ENCODE measurements around the gene TFAP2D. TPM values are rescaled to one million over a fixed set of nuclear protein-coding genes. Genes with fewer than 3 reads are reported as not detected.

The TFAP2D gene
- not detected for polyA plus RNA-seq (2013, experiment 1 of 2; ENCODE audit: insufficient read length)
- not detected for polyA plus RNA-seq (2013, experiment 2 of 2; ENCODE audit: insufficient read length)

DNA sequence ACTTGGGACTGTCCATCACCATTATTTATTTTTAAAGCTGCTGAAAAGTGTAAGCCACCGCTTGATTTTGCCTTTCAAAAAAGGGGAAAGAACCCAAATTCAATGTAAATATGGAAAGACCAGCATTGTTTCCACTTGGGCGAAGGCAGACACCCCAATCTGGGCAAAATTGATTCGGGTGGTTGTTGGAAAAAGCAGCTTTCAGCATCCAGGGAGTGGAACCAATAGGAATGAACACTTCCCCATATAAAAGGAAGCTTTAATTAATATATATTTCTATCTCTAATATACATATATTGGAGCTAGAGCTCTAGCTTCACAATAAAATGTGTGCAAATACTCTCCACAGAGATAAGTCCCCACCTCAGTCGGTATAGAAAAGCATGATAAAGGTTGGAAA is at the start of gene TFAP2D:
TSS of gene TFAP2D (plus strand) at position 301 of the 400 bp plus-strand sequence. CDS start 530 bp downstream, outside the sequence.
- DNase-seq, result no peak

DNA sequence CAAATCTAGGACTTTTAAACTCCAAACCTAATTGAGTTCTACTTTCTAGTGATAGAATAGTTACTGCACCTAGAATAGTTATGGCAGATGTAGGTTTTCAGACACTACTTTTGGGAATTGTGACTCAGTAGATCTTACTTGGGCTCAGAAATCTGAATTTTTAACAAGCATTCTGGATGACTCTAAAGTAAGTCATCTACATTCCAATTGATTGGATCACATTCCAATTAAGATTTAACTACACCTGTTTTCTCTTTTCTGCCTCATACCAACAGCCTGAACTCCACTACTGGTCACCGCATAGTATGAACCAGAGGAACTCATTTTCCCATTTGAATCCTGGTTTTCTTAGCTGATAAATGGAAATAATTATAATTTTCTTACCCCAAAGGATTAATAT is 49.5 kb upstream of the TFAP2D start:
- no peak for DNase-seq

DNA sequence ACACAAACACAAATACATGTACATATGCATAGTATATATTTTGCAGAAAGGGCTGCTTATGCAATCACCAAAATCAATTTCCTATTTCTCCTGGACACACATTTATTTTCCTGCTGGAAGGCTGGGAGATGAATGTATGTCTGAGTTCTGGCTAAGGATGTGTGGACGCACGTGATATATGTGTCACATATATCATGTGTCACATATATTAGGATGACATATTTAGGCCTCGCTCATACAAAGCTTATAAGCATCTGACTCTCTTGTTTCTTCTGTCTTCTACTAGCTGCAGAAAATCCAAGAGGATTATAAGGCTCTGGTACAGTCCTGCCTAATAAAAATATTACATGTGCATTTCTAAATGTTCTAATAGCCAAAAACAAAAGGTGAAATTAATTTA is 47.2 kb upstream of the TFAP2D start:
- no peak for DNase-seq

DNA sequence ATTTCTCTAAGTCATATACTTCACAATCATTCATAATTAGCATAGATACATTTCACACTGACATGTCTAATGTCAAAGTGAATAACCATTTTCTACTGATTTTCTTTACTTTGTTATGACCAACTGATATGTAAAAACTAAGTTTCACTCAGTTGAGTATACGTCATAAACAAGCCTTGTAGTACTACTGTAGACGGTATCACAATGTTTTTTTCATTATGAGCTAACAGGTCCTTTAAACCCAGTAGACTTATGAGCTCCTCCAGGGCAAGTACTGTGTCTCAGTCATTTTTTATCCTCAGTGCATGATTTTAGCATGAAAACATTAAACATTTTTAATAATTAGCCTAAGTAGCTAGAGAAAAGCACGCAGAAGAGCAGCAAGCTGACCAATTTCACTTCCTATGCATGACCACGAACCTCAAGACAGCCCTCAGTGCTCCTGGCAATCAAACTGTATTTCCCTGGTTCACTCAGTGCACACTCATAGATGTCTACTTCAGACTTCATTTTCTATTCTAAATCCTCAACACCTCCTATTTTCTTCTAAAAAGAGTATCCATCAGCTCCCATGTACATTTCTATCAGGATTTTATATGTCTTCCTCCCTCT is 32.0 kb upstream of the TFAP2D start:
- DNase-seq, result no peak

DNA sequence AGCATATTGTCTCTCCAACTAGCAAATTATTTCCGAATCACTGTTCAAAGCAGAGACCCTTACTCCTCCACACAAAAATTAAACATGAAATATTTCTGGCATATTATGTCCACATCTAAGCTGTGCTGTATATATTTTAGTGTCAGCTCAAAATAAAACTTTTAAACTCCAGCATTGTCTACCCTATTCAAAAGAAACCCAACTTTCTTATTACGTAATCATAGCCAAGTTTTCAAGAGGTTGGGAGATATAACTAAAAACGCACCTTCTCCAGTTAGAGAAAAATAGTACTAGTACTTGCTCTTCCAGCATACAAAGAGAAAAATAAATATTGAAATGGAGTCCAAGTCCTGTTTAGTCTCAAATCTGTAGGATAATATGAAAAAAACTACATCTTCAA is 24.1 kb upstream of the TFAP2D start:
- DNase-seq, result no peak

DNA sequence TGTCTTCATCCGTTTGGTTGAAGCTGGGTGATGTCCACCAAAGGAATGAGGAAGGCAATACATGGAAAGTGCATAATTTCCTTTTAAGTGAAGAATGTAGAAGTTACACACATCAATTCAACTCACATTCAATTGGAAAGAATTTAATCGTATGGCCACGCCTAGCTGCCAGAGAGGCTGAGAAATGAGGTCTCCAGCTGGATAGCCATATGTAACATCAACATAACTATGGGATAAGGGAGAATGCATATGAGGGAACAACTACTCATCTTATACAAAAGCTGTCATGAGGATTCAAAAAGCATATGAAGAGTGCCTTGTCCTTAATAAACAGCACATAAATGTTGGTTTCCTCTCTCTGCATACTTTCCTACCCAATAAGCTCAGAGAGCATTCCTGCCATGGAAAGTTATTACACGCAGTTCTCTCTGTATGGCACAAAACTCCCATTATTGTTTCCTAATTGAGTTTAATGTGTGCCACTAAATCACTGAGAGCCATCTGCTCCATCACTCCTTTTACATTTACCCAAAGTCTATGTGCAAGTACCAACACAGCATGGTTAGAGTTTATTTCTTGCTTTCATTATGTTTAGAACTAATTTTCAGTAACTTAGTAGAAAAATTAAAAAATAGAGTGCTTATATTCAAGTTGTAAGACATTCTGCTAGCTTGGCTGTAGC is 21.4 kb upstream of the TFAP2D start:
- no peak for DNase-seq

DNA sequence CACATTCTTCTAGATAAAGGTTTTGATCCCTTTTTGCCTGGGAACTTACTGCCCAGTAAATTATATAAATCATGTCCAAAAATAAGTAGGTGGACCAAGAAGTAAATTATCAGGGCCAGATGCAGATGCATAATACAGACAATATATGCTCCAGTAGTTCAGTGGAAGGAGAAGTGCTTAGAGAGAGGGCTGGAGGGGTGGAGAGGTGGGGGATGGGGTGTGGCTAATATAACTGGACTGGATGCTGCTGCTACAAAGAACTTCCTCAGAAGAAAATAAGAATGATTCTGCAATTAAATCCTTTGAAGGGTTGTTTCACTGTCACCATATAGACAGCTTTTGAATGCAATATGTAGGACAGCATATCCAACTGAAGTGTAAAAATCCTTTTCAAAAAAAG is 14.8 kb upstream of the TFAP2D start:
- no peak for DNase-seq

DNA sequence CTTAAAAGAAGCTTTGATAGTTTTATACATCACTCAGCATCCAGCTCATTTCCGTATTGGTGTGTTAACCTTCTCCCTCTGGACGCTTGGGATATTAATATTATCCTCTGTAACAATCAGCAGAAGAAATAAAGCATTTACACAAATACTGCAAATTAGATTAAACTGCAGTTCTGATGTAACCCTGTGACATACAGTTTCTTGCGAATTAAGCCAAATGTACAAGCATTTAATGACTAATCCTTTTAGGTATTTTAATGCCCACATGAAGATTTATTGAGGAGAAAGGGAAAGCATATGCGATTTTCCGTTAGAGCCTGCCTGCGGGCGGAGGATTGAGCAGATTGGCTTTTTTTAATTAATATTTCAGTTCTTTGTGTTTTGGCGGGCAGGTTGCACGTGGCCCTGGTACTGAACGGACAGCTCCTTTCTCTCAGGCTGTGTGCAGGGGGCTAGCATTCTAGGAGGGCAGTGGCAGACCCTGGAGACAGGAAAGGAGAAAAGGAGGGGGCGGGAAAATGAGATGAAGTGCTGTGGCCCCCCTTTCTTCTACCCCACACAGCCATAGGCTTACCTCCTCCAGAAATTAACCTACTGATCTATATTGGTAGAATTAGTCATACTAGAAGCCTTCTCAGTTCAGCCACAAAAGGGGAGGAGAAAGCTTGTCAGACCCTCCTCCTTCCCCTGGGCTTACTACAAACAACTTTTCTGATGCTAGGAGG is 14.1 kb upstream of the TFAP2D start:
- peak; percentile 31 for DNase-seq

DNA sequence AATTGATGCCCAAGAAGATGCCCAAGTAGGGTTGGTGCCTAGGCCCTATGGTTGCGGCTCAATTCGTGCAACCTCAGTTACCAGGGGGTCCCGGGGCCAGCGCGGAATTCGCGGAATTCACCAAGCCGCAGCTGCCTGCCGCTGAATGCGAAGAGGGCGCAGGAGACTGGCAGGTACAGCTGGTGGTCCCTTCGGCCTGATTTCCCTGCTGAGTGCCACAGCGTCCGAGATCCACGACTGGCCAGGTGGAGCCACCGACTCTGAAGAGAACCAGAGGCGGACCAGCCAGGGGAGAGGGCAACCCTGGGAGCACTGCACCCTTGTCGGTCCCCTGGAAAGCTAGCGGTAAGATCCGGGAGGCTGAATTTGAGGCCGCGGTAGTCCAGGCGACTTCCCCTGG is 6.8 kb upstream of the TFAP2D start:
- no peak for DNase-seq

DNA sequence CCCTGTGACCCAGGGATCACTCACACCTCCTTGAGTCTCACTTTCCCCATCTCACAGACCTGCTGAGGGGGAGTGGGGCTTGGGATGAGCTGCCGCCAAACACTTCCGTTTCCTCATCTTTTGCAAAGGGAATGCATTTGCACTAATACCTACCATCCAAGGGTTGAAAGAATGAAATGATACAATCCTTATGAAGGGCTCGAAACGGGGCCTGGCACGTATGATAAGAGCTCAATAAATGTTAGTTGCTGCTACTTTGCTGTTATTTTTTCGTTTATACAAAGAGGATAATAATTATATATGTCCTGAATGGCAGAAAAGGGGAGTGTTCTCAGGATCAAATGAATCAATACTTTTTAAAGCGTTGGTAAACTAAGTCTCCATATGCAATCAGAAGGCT is 6.1 kb upstream of the TFAP2D start:
- DNase-seq, result no peak

DNA sequence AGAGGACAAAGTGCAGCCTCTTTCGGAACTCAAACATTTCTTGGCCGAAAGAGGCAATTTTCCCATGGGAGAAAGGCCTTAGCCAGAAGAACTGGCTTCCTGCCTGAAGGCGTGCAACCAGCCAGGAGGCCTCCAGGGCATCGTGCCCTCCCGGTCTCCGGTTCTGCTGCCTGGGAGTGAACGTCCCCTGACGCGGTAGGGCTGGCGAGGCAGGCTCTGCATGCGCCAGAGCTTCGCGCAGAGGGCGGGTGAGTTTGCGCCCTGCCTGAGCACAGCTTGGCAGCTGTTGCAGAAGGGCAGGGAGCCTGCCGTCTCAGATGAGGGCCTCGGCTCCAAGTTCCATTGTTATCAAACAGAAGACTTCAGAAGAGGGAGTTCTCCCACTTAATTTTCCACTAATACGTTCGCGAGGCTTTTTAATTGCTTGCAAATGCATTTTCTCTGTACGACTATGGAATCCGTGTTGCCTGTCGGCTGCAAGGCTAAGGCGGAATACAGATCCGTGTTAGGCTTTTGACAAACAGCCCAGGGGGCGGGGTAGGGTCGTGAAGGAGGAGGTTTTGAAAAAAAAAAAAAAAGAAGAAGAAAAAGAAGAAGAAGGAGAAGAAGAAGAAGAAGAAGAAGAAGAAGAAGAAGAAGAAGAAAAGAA is 5.5 kb upstream of the TFAP2D start:
- DNase-seq, result no peak

DNA sequence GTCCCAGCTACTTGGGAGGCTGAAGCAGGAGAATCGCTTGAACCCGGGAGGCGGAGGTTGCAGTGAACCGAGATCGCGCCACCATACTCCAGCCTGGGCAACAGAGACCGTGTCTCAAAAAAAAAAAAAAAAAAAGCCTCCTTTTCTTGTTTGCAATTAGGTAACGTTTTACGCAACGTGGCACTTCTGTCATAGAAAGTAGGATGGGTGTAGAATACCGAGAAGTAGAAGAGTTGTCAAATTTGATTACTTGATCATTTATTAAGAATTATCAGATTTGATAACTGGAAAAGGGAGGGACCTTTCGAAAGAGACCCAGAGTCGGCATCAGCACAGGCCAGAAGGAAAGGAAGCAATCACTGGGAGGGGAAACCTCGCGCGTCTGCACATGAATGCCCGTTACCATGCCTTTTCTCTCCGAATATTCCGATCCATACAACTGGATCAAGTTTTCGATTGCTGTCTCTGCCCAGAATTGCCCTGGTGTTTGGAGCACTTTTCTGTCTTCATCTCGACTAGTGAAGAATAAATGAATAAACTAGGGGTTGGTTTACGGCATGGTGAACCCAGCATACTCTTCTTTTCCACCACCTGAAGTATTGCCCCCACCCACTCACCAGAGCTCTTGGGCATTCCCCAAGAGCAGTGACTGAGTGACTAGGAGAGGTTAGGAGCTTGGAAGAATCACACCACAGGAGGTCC is 4.5 kb upstream of the TFAP2D start:
- DNase-seq, result no peak

DNA sequence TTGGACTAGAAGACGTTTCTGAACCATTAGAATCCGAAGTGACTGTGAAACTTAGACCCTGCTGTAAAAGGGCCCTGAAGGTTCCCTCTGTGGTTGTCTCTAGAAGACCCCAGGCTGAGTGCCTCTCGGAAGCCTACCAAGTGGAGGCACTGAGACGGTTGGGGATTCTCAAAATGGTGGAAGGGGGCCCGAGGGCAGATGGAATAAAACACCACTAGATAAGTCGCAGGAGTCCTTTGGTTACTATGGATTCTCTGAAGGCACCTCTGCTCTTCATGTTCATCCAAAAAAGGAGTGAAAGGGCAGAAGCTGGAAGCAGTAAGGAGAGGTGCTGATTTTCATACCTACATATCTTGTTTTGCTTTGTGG is 4.0 kb upstream of the TFAP2D start:
- no peak for DNase-seq

DNA sequence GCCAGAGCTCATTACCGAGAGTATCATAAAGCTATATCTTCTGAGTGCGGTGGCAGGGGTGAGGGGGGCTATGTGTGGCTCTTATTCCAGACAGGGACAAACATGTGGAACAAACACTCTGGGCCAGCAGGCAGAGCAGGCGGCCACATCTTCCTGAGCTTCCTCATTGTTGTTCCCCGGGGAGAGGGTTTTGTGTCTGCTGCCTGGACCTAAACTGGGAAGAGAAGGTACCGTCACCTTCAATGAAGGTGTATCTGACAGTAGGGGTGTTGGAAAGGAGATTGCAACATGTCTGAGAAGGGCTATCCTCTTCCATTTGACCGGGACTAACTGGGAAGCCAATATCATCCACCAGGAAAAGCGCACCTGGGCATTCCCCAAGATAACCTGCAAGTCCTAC is 1.6 kb upstream of the TFAP2D start:
- DNase-seq, result no peak

DNA sequence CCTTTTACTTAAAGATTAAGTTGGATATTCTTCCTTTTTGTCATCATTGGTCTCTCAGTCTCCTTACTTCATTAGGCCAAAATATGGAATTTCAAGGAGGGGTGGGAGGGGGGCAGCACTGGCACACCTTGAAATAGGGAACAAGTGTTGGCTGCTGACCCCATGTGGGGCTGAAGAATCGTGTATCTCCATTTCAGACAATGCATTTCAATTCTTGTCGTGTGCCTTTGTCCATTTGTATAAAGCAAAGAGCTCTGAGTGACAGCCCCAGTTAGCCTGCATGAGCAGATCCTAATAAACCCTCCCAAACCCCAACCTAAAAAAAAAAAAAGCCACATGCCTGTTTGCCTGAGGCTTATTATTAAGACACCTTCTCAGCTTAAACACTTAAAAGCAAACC is 1.0 kb upstream of the TFAP2D start:
- DNase-seq, result no peak

DNA sequence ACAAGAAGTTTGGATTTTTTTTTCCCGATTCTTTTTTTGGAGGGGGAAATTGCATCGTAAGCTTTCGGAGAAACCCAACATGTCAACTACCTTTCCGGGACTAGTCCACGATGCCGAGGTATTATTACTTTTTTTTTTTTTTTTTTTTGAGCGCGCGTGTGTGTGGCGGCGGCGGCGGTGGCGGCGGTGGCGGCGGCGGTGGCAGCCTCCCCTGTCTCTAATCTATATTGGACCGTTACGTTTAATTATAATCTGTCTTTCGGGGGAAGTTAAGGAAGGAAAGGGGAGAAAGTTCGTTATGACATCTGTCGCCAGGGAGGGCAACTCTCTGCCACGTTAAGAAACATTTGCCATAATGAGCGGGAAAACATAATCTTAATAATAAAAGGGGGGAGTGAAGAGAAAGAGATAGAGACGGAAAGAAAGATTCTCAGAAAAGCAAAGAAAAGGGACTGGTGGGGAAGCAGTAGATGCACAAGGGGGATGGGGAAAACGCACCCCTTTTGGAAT is 706 bp downstream of the TFAP2D start:
- DNase-seq, result no peak

DNA sequence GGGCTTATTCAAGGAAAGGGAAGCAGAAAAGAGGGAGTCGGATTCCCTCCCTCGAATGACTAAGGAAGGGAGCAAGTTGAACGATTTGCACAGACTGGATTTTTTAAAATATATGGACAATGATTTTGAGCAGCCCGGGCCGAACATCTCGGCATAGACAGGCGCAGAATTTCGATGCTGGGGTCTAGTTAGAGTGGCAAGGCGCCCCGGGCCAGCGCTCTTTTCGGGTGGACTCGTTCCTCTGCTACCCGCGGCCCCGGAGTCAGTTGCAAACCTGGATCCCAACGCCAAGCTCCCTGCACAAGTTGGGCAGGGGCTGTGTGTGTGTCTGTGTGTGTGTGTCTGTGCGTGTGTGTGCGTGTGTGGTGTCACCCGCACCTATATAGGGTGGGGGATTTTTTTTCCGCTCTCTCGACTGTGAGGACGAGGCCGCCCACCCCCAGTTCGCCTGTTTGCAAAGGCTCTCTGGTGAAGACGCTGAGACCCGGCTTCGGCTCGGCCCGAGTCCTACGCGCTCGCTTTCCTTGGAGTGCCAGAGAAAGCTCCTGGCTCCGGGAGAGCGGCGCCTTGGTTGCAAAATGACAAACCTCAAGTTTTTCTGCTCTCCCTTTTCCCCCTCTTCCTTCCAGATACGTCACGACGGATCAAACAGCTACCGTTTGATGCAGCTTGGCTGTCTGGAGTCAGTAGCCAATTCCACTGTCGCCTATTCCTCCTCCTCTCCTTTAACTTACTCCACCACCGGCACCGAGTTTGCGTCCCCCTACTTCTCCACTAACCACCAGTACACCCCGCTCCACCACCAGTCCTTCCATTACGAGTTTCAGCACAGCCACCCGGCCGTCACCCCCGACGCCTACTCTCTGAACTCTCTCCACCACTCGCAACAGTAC is 1.4 kb downstream of the TFAP2D start:
- DNase-seq, result no peak

DNA sequence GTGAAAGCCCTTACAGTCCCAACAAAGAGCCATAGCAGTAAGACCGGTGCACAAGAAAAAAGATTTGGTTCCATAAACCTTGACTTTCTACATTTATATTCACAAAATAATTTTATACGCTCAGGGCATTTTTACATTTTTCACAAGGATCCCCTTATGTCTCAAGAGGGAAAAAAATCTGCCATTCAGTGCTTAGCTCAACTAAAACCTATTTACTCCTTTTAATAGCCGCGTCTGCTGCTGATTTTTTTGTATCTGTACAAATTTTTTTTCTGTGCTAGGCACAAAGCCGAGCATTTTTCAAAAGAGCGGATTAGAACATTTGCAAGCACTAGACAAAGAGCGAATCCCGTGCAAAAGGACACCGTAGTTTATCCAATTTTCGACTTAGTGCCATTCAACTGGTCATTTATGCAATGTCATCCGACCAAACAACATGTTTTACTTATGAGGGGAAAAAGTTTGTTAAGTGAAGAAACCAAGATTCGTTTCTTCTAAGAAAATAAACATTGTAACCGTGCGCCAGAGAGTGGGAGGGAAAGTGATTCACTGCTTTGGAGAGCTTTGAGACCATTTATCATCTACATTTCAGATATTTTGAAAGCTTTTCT is 3.7 kb downstream of the TFAP2D start:
- no peak for DNase-seq

DNA sequence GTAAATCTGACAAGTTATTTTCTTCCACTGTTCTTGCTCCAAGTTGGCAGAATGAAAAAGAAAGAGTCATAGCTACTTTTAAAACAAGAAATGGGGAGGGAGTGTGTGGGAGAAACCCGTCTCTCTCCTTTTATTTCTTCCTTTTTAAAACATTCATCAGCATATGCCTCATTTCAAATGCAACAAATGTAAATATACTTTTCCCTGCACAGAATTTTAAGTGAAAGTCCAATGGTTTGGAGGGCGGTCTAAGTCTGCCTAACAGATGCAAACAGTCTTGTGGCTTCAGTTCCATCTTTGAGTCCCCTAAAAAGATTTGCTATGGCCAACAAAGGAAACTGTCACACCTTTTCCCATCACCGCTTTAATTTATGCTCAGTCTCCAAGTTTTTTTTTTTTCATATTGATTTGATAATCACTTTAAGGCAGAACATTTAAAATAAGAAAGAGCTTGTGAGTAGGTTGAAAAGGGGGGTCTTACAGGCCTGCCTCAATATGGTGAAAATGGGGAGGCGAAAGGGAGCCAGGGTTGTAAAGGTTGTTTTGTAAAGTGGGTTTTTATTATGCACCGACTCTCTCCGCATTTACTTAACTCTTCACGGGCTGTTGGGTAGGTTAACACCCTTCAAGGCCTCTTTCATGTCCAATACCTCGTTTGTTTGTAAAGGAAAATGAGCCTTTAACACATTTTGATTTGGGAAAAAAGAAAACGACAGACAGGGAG is 4.6 kb downstream of the TFAP2D start:
- DNase-seq, result no peak

DNA sequence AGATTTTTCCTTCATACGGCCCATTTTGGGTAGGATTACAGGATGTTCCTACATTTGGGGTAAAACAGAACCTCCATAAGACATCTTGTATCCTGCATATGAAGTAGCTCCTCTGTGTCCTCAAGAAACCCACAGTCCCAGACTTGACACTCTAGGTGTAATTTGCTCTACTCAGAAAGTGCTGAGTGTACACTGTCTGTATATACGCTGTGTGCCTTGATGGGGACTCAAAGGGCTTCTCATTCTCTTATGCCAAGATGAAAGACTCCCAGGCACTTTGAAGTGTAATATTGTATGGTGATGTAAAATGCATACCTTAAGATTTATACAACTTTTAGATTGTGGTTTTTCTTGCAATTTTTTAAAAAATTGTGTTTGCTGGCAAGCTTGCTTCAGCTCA is 5.2 kb downstream of the TFAP2D start:
- no peak for DNase-seq

Measured in fibroblast of skin of scalp (primary cell).